Globus pallidus (tissue), 1 donor: ENCODE measurements around the gene YAP1.

Experiments
- DNase-seq: peaks from one replicate; pipeline ENCODE4 v3.0.0-alpha.2; 2015; ENCODE audit warnings: low spot score

YAP1 gene

DNA sequence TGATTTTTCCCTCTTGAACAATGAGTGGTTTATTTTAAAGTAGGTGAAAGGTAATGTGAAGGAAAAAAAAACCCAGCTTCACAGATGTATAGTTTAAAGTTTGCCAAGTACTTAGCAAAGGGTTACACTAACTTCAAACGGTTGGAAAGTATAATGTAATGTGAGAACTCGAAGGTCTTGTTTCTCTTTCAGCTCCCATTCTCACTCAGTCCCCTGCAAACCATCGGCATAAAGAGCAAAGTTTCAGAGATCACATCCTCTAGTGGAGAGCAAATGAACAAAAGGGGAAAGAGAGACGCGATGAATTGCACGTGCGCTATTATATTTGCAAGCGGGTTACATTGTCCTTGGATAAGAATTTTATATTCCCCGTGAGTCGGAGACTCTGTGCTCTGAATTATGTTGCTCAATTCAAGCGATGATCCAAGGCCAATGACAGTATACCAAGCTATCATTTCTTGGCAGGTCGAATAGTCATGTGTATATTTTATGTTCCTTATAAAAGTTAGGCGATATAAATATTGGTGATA is 169.5 kb downstream of the YAP1 start:
- DNase-seq, result no peak

DNA sequence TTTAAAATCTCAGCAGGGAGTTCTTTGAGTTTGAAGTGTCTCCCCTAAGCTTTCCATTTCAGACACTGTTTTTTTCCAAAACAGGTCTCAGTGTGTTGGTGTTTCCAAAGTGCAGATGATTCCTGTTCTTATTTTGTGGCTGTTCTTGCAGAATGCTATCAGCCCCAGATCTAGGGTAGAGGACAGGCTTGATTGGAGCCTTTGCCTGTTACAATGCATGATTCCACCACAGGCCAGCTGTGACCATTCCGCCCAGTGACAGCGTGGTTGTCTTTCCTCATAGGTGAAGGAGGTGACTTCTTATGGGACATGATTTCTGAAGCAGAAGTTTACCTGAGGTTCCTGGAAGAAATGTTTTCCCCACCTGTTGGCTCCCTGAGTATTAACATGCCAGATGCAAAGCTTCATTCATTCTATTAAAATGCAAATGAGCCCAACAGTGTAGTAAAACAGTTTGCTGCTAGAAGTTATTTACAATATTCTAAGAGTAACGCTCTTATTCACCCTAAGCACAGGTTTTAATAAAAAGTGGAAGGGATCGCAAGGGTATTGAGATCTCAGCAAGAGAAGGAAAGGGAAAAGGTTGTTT is 170.1 kb downstream of the YAP1 start:
- DNase-seq, result no peak
